T-cell (primary cell): ENCODE results near the gene MTHFD1. TPM values are rescaled to one million over a fixed set of nuclear protein-coding genes. Genes with fewer than 3 reads are reported as not detected.
A peak's percentile ranks its signal among the peaks of the same experiment; 100 is the strongest.

ENCODE experiments used
- ATAC-seq, 4 experiments: fragments of 200-7000 bp in 3 of 4; fragments of 150-1000 bp in 1 of 4; cut with Tn5 transposase; replicated peaks in 1 of 4; 1 replicate in 3 of 4; 2 replicates in 1 of 4; pipeline ENCODE4 v1.10.0; 2021; ENCODE audit warnings: moderate library complexity in 3 of 4, mild to moderate bottlenecking in 2 of 4, moderate number of reproducible peaks in 1 of 4
- CTCF ChIA-PET, 2 donors: fragments of 300-600 bp; sonication (Branson Sonifier 250); formaldehyde crosslinking; loops; one replicate each; lab custom pipeline; 2022; ENCODE audit warnings: antibody characterized with exemption in 2 of 2; lab: Charles Lee
- POLR2A ChIA-PET, 2 donors: fragments of 300-600 bp; sonication (Branson Sonifier 250); formaldehyde crosslinking; loops; one replicate each; lab custom pipeline; 2022; ENCODE audit warnings: antibody characterized with exemption in 2 of 2; lab: Charles Lee
- DNase-seq, 35 experiments: peaks; one replicate each; pipeline versions ENCODE4 v3.0.0 to v3.0.0-alpha.2; 2013 to 2023
- H3K27ac ChIP-seq: one replicate; pipeline ENCODE4 v1.5.1; 2013; ENCODE audit warnings: low read length
- H3K27me3 ChIP-seq, 2 experiments: replicated peaks in 1 of 2; 1 replicate in 1 of 2; 2 replicates in 1 of 2; pipeline versions ENCODE4 v1.6.1 to v1.7.0; 2013; ENCODE audit warnings: low read length in 1 of 2, mixed read lengths in 1 of 2; ENCODE audit not compliant: control insufficient read depth in 2 of 2, insufficient read depth in 2 of 2; ENCODE audit errors: extremely low read depth in 1 of 2
- H3K36me3 ChIP-seq, 2 donors: 1 replicate in 1 of 2; 2 replicates in 1 of 2; pipeline versions ENCODE4 v1.6.1 to v1.7.0; 2013; ENCODE audit warnings: low read length in 1 of 2; ENCODE audit not compliant: control insufficient read depth in 2 of 2, insufficient read depth in 1 of 2; ENCODE audit errors: extremely low read depth in 1 of 2
- H3K4me1 ChIP-seq, 2 experiments: 1 replicate in 1 of 2; 2 replicates in 1 of 2; pipeline versions ENCODE4 v1.6.1 to v1.7.0; 2013; ENCODE audit warnings: low read length in 2 of 2, mixed read lengths in 1 of 2; ENCODE audit not compliant: insufficient read depth in 2 of 2, control insufficient read depth in 1 of 2; ENCODE audit errors: extremely low read depth in 1 of 2
- H3K4me3 ChIP-seq, 2 donors: 1 replicate in 1 of 2; 2 replicates in 1 of 2; pipeline versions ENCODE4 v1.5.1 to v1.7.0; 2013; ENCODE audit warnings: mild to moderate bottlenecking in 2 of 2, low read length in 1 of 2, moderate library complexity in 1 of 2; ENCODE audit not compliant: control insufficient read depth in 1 of 2; ENCODE audit errors: extremely low read depth in 1 of 2
- H3K9me3 ChIP-seq: 2 replicates; pipeline ENCODE4 v1.7.0; 2013
- H3K27ac Mint-ChIP-seq, 2 donors: one replicate each; pipeline ENCODE4 v1.8.0; 2020 to 2021; ENCODE audit warnings: mild to moderate bottlenecking in 2 of 2, mixed read lengths in 2 of 2
- H3K27me3 Mint-ChIP-seq, 2 donors: one replicate each; pipeline ENCODE4 v1.8.0; 2021 to 2022; ENCODE audit warnings: mixed read lengths in 2 of 2
- H3K36me3 Mint-ChIP-seq: one replicate; pipeline ENCODE4 v1.8.0; 2021; ENCODE audit warnings: mixed read lengths
- H3K4me1 Mint-ChIP-seq, 3 donors: one replicate each; pipeline ENCODE4 v1.8.0; 2020 to 2022; ENCODE audit warnings: mixed read lengths in 3 of 3, mild to moderate bottlenecking in 1 of 3
- H3K4me3 Mint-ChIP-seq, 3 donors: one replicate each; pipeline ENCODE4 v1.8.0; 2020 to 2022; ENCODE audit warnings: mild to moderate bottlenecking in 3 of 3, mixed read lengths in 3 of 3, moderate library complexity in 3 of 3
- H3K9me3 Mint-ChIP-seq, 3 donors: one replicate each; pipeline ENCODE4 v1.8.0; 2020 to 2022; ENCODE audit warnings: mixed read lengths in 3 of 3
- WGBS: methylation state at CpG from one replicate; pipeline ENCODE4 v1.1.5; 2013; ENCODE audit warnings: missing lambda C conversion rate; ENCODE audit not compliant: insufficient coverage; 5-methylcytosine and 5-hydroxymethylcytosine counted together
- total RNA-seq, 35 experiments: library from RNA in 6 of 35; stranded (reverse) in 6 of 35; fragments of 120-200 nt in 1 of 35; gene quantifications; one replicate each; pipeline versions ENCODE4 v1.2.1 to v1.2.4 and lab custom pipeline; 2013 to 2026

Gene MTHFD1
- total RNA-seq, 5 donors from 2014 or later (not counting 1 experiment from before 2014, with no cell fraction given): 27.6 to 48.9 (median 43.4) TPM

GRCh38 chr14:64468451-64468850 lies 80.3 kb downstream of the MTHFD1 start:
- 49% methylated on average over 3 of the region's 3 CpGs for WGBS
- no peak overlapping the region for H3K4me3 Mint-ChIP-seq
- Histone ChIP-seq H3K4me1 (peaks cover 3 to 17% of the 10 kb centered on the region in 2 experiments), H3K27ac (no peak overlapping the region), H3K4me3 (no peak overlapping the region), H3K27me3 (no peaks in the 10 kb centered on the region), H3K36me3 (no peaks in the 10 kb centered on the region), H3K9me3 (no peaks in the 10 kb centered on the region)
- H3K27ac Mint-ChIP-seq: peak overlapping the region in 1 of 2 donors; percentile 13
- ATAC-seq (no peak), DNase-seq (no peak)
- H3K27me3 Mint-ChIP-seq: no peaks in the 10 kb centered on the region
- no peaks in the 10 kb centered on the region for H3K9me3 Mint-ChIP-seq
- ChIA-PET CTCF (interaction anchor here (0.5 to 1.6 kb wide), 3 partner anchors 17 to 47 kb away, joined by 3 read pairs; no protein-coding TSS in a partner anchor), POLR2A (no interaction called here)
- peaks cover 31 to 49% (median 47%) of the 10 kb centered on the region in 3 donors for H3K4me1 Mint-ChIP-seq
- no peaks in the 10 kb centered on the region for H3K36me3 Mint-ChIP-seq

GRCh38 chr14:64474041-64474440 lies 85.9 kb downstream of the MTHFD1 start:
- CTCF ChIA-PET: interaction anchor here (0.6 to 1.9 kb wide), 4 partner anchors 10 to 44 kb away, joined by 3 to 4 read pairs (median 4); no protein-coding TSS in a partner anchor
- no peak for DNase-seq
- Mint-ChIP-seq H3K4me3 (no peak overlapping the region), H3K27me3 (no peaks in the 10 kb centered on the region), H3K36me3 (peaks cover 10% of the 10 kb centered on the region), H3K9me3 (no peaks in the 10 kb centered on the region), H3K4me1 (peaks cover 7 to 26% (median 25%) of the 10 kb centered on the region in 3 donors), H3K27ac (no peak overlapping the region)
- no peak for ATAC-seq
- H3K27ac ChIP-seq: no peak overlapping the region
- 40% methylated on average over 1 of the region's 2 CpGs for WGBS
- H3K4me1 ChIP-seq: peaks cover 0 to under 1% of the 10 kb centered on the region in 2 experiments
- POLR2A ChIA-PET: interaction anchor here in 1 of 2 donors (0.7 kb wide), 1 partner anchor 26 kb away, joined by 3 read pairs; no protein-coding TSS in a partner anchor
- peaks cover 3 to 6% of the 10 kb centered on the region in 2 donors for H3K36me3 ChIP-seq
- no peaks in the 10 kb centered on the region for H3K9me3 ChIP-seq
- no peak overlapping the region for H3K4me3 ChIP-seq
- no peaks in the 10 kb centered on the region for H3K27me3 ChIP-seq

- Histone ChIP-seq H3K36me3 (peaks cover 7 to 12% of the 10 kb centered on the region in 2 donors), H3K4me3 (no peak overlapping the region), H3K4me1 (peaks cover 0 to 2% of the 10 kb centered on the region in 2 experiments), H3K9me3 (no peaks in the 10 kb centered on the region), H3K27ac (no peak overlapping the region), H3K27me3 (no peaks in the 10 kb centered on the region)
- H3K36me3 Mint-ChIP-seq: peaks cover 10% of the 10 kb centered on the region
- peaks cover 9 to 22% (median 22%) of the 10 kb centered on the region in 3 donors for H3K4me1 Mint-ChIP-seq
- ATAC-seq (no peak), DNase-seq (no peak)
- no peak overlapping the region for H3K4me3 Mint-ChIP-seq
- no CpG with 5 or more reads among the region's 4 CpGs for WGBS
- no peaks in the 10 kb centered on the region for H3K27me3 Mint-ChIP-seq
- no peaks in the 10 kb centered on the region for H3K9me3 Mint-ChIP-seq
- POLR2A ChIA-PET: interaction anchor here (0.6 to 0.7 kb wide), 2 partner anchors 12 to 369 kb away, joined by 3 to 4 read pairs; no protein-coding TSS in a partner anchor
- CTCF ChIA-PET: interaction anchor here (0.6 to 1.8 kb wide), 4 partner anchors 11 to 131 kb away, joined by 3 to 4 read pairs (median 4); no protein-coding TSS in a partner anchor
- H3K27ac Mint-ChIP-seq: no peak overlapping the region
These were observed 86.5 kb downstream of the MTHFD1 start for GRCh38 chr14:64474698-64475097.

GRCh38 chr14:64475585-64476273 lies 87.6 kb downstream of the MTHFD1 start:
- WGBS: 50% methylated on average over 1 of the region's 8 CpGs
- H3K4me3 ChIP-seq: no peak overlapping the region
- peaks cover 0 to 2% of the 10 kb centered on the region in 2 experiments for H3K4me1 ChIP-seq
- no peaks in the 10 kb centered on the region for H3K9me3 ChIP-seq
- H3K27ac ChIP-seq: no peak overlapping the region
- peaks cover 7 to 14% of the 10 kb centered on the region in 2 donors for H3K36me3 ChIP-seq
- H3K27me3 ChIP-seq: no peaks in the 10 kb centered on the region
- DNase-seq (no peak), ATAC-seq (no peak)
- ChIA-PET POLR2A (interaction anchor here in 1 of 2 donors (0.7 kb wide), 1 partner anchor 13 kb away, joined by 4 read pairs; no protein-coding TSS in a partner anchor), CTCF (interaction anchor here in 1 of 2 donors (0.6 to 1.8 kb wide), 4 partner anchors 46 to 263 kb away, joined by 3 to 5 read pairs (median 3); partner anchors contain the start of gene MTHFD1)
- H3K4me1 Mint-ChIP-seq: peaks cover 9 to 22% (median 22%) of the 10 kb centered on the region in 3 donors
- H3K36me3 Mint-ChIP-seq: peaks cover 10% of the 10 kb centered on the region
- H3K27ac Mint-ChIP-seq: no peak overlapping the region
- no peaks in the 10 kb centered on the region for H3K9me3 Mint-ChIP-seq
- H3K4me3 Mint-ChIP-seq: no peak overlapping the region
- H3K27me3 Mint-ChIP-seq: no peaks in the 10 kb centered on the region

GRCh38 chr14:64476438-64476837 lies 88.3 kb downstream of the MTHFD1 start:
- H3K4me1 Mint-ChIP-seq: peaks cover 9 to 22% (median 22%) of the 10 kb centered on the region in 3 donors
- POLR2A ChIA-PET: no interaction called here
- Histone ChIP-seq H3K9me3 (no peaks in the 10 kb centered on the region), H3K27me3 (no peaks in the 10 kb centered on the region), H3K4me1 (peaks cover 0 to 2% of the 10 kb centered on the region in 2 experiments), H3K36me3 (peaks cover 7 to 14% of the 10 kb centered on the region in 2 donors), H3K27ac (no peak overlapping the region), H3K4me3 (no peak overlapping the region)
- ATAC-seq: no peak
- no peak overlapping the region for H3K27ac Mint-ChIP-seq
- H3K36me3 Mint-ChIP-seq: peaks cover 10% of the 10 kb centered on the region
- H3K27me3 Mint-ChIP-seq: no peaks in the 10 kb centered on the region
- no peak overlapping the region for H3K4me3 Mint-ChIP-seq
- DNase-seq: no peak
- WGBS: 98% methylated on average over 8 of the region's 8 CpGs
- no peaks in the 10 kb centered on the region for H3K9me3 Mint-ChIP-seq
- CTCF ChIA-PET: interaction anchor here in 1 of 2 donors (1.4 to 4.8 kb wide), 3 partner anchors 88 to 132 kb away, joined by 3 to 31 read pairs (median 3); partner anchors contain the start of gene MTHFD1

GRCh38 chr14:64478634-64479250 lies 90.6 kb downstream of the MTHFD1 start:
- Mint-ChIP-seq H3K36me3 (peaks cover 14% of the 10 kb centered on the region), H3K4me3 (no peak overlapping the region)
- POLR2A ChIA-PET: interaction anchor here (0.6 to 1.0 kb wide), 4 partner anchors 27 to 35 kb away, joined by 3 to 5 read pairs (median 3); no protein-coding TSS in a partner anchor

More at GRCh38 chr14:64478634-64479250, 90.6 kb downstream of the MTHFD1 start:
- Histone ChIP-seq H3K9me3 (no peaks in the 10 kb centered on the region), H3K27ac (no peak overlapping the region), H3K4me1 (peaks cover 0 to 2% of the 10 kb centered on the region in 2 experiments), H3K4me3 (no peak overlapping the region), H3K27me3 (no peaks in the 10 kb centered on the region), H3K36me3 (peaks cover 7 to 16% of the 10 kb centered on the region in 2 donors)
- H3K27ac Mint-ChIP-seq: no peak overlapping the region
- H3K9me3 Mint-ChIP-seq: no peaks in the 10 kb centered on the region
- H3K27me3 Mint-ChIP-seq: no peaks in the 10 kb centered on the region
- DNase-seq (peak in 1 of 35 experiments; percentile 65), ATAC-seq (peak in 1 of 4 experiments; percentile 26)
- H3K4me1 Mint-ChIP-seq: peaks cover 7 to 23% (median 21%) of the 10 kb centered on the region in 3 donors
- CTCF ChIA-PET: interaction anchor here (0.6 to 4.8 kb wide), 21 partner anchors 9 to 175 kb away, joined by 3 to 31 read pairs (median 4); no protein-coding TSS in a partner anchor
